ENCODE measurements around the gene DUSP6. TPM values are rescaled to one million over a fixed set of nuclear protein-coding genes. Genes with fewer than 3 reads are reported as not detected.

DUSP6 gene
- polyA plus RNA-seq, 2 of the 4 experiments (the other 2 are of a cell fraction), result 3.8 to 27.0 TPM

DNA sequence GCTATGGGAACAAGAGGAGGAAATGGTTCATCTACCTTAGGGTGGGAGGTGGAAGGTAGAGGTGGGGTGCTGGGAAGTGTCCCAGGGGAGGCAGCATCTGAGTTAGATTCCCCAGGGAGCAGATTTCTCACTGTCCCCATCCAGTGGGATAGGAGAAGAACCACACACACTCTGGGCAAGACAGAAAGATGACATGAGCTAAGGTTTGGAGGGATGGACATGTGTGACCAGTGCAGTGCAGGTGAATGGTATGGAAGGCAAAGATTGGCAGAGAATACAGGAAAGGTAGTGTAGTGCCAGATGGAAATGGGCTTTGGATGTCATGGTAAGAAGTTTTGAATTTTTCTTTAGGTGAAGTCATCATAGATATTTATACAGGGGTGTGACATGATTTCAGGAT is 11.3 kb upstream of the DUSP6 start:
- Histone ChIP-seq H3K4me3 (no peak overlapping the region), H3K4me1 (no peaks in the 10 kb centered on the region), H3K27ac (no peak overlapping the region), H3K9me3 (no peaks in the 10 kb centered on the region), H3K4me2 (no peak overlapping the region)
- FAIRE-seq (no peak), ATAC-seq (peak in 1 of 2 experiments; percentile 41; a peak in 1 of 6 replicates), DNase-seq (ENCODE audit: low read depth in 1 of 2, low spot score in 1 of 2) (no peak)
- TF ChIP-seq, protein P1, sequence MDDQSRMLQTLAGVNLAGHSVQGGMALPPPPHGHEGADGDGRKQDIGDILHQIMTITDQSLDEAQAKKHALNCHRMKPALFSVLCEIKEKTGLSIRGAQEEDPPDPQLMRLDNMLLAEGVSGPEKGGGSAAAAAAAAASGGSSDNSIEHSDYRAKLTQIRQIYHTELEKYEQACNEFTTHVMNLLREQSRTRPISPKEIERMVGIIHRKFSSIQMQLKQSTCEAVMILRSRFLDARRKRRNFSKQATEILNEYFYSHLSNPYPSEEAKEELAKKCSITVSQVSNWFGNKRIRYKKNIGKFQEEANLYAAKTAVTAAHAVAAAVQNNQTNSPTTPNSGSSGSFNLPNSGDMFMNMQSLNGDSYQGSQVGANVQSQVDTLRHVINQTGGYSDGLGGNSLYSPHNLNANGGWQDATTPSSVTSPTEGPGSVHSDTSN (IDR thresholded peaks at IDR 0.05), result no peak
- TF ChIP-seq RCOR1 (IDR thresholded peaks at IDR 0.05; ENCODE audit: low read depth, low read length), result no peak
- ChIA-PET POLR2A (no interaction called here), CTCF (no interaction called here)

DNA sequence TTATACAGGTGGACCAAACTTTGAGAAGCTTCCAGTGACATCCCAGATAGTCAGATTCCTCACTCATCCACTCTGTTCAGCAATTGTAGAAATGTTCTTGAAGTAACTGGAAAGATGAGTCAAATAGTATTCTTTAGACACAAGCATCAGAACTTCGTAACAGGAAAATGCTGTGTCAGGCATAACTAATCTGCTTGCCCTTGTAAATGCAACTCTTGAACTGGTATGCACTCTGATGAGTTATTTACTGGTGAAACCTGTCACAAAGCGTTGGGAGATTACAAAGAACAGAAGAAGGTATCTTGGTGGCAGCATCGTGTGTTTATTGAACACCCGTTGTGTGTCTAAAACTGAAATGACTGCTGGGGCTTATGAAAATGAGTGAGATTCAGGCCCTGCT is 10.8 kb upstream of the DUSP6 start:
- DNase-seq (ENCODE audit: low read depth in 1 of 2, low spot score in 1 of 2) (no peak), ATAC-seq (no peak), FAIRE-seq (no peak)
- ChIA-PET POLR2A (no interaction called here), CTCF (interaction anchor here (0.9 kb wide), 1 partner anchor 315 kb away, joined by 3 read pairs; no protein-coding TSS in a partner anchor)
- 97% methylated on average over 4 of the region's 4 CpGs for WGBS (ENCODE audit: missing lambda C conversion rate)
- Histone ChIP-seq H3K27ac (no peak overlapping the region), H3K4me3 (no peak overlapping the region), H3K4me1 (no peaks in the 10 kb centered on the region), H3K9me3 (no peaks in the 10 kb centered on the region), H3K4me2 (no peak overlapping the region)
- TF ChIP-seq MAFK (IDR thresholded peaks at IDR 0.05; ENCODE audit: partially characterized antibody) (peak; percentile 57), HOXA7 (CRISPR knock-in tag; IDR thresholded peaks at IDR 0.05) (no peak)

DNA sequence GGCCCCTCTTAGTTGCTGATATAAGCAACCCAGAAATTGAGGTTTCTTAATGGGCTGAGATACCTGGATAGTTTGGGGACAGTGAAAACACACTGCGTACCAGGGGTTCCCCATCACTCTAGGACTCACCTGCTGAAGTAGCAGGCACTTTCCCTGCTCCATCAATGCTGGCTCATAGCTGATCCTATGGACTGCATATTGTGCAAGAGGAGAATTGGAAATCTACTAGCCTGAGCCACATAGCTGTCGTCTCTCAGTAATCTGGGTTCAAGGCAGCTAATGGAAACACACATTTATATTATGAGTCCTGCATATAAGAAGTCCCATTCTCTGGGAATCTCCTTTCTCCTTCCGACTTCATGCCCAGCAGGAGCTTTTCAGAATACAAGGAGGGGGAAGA is 7.3 kb upstream of the DUSP6 start:
- peaks cover 21% of the 10 kb centered on the region for H3K4me1 ChIP-seq
- H3K4me2 ChIP-seq, result no peak overlapping the region
- POLR2A ChIA-PET, result no interaction called here
- DNase-seq (ENCODE audit: low read depth in 1 of 2, low spot score in 1 of 2) (no peak), FAIRE-seq (no peak), ATAC-seq (no peak)
- 97% methylated on average over 3 of the region's 3 CpGs for WGBS (ENCODE audit: missing lambda C conversion rate)
- TF ChIP-seq ZC3H11A (IDR thresholded peaks at IDR 0.05), result no peak
- no peak for TF ChIP-seq RFX5 (IDR thresholded peaks at IDR 0.05)
- no peak for TF ChIP-seq CBX8 (IDR thresholded peaks at IDR 0.05)
- TF ChIP-seq TP53 (CRISPR knock-in tag; IDR thresholded peaks at IDR 0.05), result no peak
- TF ChIP-seq HOXB13 (CRISPR knock-in tag; IDR thresholded peaks at IDR 0.05; ENCODE audit: low read depth), result no peak
- TF ChIP-seq, protein P2, sequence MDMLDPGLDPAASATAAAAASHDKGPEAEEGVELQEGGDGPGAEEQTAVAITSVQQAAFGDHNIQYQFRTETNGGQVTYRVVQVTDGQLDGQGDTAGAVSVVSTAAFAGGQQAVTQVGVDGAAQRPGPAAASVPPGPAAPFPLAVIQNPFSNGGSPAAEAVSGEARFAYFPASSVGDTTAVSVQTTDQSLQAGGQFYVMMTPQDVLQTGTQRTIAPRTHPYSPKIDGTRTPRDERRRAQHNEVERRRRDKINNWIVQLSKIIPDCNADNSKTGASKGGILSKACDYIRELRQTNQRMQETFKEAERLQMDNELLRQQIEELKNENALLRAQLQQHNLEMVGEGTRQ (IDR thresholded peaks at IDR 0.05), result no peak
- TF ChIP-seq KDM5A (IDR thresholded peaks at IDR 0.05), result no peak
- TF ChIP-seq, protein P3, sequence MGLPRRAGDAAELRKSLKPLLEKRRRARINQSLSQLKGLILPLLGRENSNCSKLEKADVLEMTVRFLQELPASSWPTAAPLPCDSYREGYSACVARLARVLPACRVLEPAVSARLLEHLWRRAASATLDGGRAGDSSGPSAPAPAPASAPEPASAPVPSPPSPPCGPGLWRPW (IDR thresholded peaks at IDR 0.05), result no peak
- CTCF ChIA-PET, result interaction anchor here (1.1 to 3.1 kb wide), 3 partner anchors 14 to 309 kb away, joined by 3 to 8 read pairs (median 3); no protein-coding TSS in a partner anchor
- no peaks in the 10 kb centered on the region for H3K9me3 ChIP-seq
- no peak overlapping the region for H3K4me3 ChIP-seq
- no peak overlapping the region for H3K27ac ChIP-seq

DNA sequence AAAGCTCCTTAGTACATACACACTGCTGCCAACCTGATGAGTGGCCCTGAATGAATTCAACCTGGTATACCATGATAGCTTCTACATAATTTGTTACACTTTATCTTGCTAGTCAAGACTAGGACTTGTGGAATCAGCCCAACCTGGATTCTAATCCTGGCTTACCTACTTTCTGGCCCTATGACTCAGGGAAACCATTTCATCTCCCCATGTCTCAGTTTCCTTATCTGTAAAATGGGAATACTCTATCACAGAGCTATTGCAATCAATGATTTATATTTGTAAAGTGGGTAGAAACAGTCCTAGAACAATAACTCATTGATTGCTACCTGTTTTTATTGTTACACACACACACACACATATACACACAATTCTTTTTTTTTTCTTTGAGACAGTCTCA is 6.5 kb upstream of the DUSP6 start:
- POLR2A ChIA-PET, result no interaction called here
- H3K4me3 ChIP-seq, result no peak overlapping the region
- CTCF ChIA-PET, result interaction anchor here (1.1 to 3.1 kb wide), 4 partner anchors 14 to 308 kb away, joined by 3 to 8 read pairs (median 4); no protein-coding TSS in a partner anchor
- peaks cover 21% of the 10 kb centered on the region for H3K4me1 ChIP-seq
- ATAC-seq, result no peak
- H3K9me3 ChIP-seq, result no peaks in the 10 kb centered on the region
- TF ChIP-seq EHMT2 (IDR thresholded peaks at IDR 0.05; ENCODE audit: low read depth), result no peak
- no peak for TF ChIP-seq TP53 (CRISPR knock-in tag; IDR thresholded peaks at IDR 0.05)
- no peak for TF ChIP-seq NFE2L2 (conservative IDR thresholded peaks at IDR 0.05; ENCODE audit: low read length)
- no peak for TF ChIP-seq BHLHE40 (IDR thresholded peaks at IDR 0.05; ENCODE audit: low read depth, low read length)
- TF ChIP-seq HOXB5 (CRISPR knock-in tag; IDR thresholded peaks at IDR 0.05), result no peak
- TF ChIP-seq, protein P4, sequence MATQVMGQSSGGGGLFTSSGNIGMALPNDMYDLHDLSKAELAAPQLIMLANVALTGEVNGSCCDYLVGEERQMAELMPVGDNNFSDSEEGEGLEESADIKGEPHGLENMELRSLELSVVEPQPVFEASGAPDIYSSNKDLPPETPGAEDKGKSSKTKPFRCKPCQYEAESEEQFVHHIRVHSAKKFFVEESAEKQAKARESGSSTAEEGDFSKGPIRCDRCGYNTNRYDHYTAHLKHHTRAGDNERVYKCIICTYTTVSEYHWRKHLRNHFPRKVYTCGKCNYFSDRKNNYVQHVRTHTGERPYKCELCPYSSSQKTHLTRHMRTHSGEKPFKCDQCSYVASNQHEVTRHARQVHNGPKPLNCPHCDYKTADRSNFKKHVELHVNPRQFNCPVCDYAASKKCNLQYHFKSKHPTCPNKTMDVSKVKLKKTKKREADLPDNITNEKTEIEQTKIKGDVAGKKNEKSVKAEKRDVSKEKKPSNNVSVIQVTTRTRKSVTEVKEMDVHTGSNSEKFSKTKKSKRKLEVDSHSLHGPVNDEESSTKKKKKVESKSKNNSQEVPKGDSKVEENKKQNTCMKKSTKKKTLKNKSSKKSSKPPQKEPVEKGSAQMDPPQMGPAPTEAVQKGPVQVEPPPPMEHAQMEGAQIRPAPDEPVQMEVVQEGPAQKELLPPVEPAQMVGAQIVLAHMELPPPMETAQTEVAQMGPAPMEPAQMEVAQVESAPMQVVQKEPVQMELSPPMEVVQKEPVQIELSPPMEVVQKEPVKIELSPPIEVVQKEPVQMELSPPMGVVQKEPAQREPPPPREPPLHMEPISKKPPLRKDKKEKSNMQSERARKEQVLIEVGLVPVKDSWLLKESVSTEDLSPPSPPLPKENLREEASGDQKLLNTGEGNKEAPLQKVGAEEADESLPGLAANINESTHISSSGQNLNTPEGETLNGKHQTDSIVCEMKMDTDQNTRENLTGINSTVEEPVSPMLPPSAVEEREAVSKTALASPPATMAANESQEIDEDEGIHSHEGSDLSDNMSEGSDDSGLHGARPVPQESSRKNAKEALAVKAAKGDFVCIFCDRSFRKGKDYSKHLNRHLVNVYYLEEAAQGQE (IDR thresholded peaks at IDR 0.05), result no peak
- TF ChIP-seq EP300 (IDR thresholded peaks at IDR 0.05), result no peak
- TF ChIP-seq FOSB (CRISPR knock-in tag; IDR thresholded peaks at IDR 0.05), result no peak
- no peak for TF ChIP-seq FOXS1 (CRISPR knock-in tag; IDR thresholded peaks at IDR 0.05)
- no peak for TF ChIP-seq ZC3H11A (IDR thresholded peaks at IDR 0.05)
- TF ChIP-seq CBX2 (IDR thresholded peaks at IDR 0.05; ENCODE audit: borderline replicate concordance, low read depth), result no peak
- no peak for FAIRE-seq
- no peak overlapping the region for H3K4me2 ChIP-seq
- no peak for DNase-seq (ENCODE audit: low read depth in 1 of 2, low spot score in 1 of 2)
- no peak overlapping the region for H3K27ac ChIP-seq
